Fibroblast of skin of abdomen (primary cell): ENCODE data around the gene ATF6.
A peak's percentile ranks its signal among the peaks of the same experiment; 100 is the strongest.
"Not testable (repeated sequence)": the region's sequence is repeated elsewhere in the genome, so short reads cannot be mapped to it uniquely, and the experiment has no call there.

Experiments used
- DNase-seq: peaks from one replicate; pipeline ENCODE4 v3.0.0-alpha.2; 2013

The ATF6 gene

GRCh38 chr1:161735837-161736236 lies 30.3 kb upstream of the ATF6 start:
- no peak for DNase-seq

GRCh38 chr1:161736335-161736969 lies 29.7 kb upstream of the ATF6 start:
- DNase-seq: peak; percentile 64

GRCh38 chr1:161737625-161738024 lies 28.5 kb upstream of the ATF6 start:
- DNase-seq: no peak

- peak; percentile 80 for DNase-seq
Measured at GRCh38 chr1:161738627-161739287, 27.4 kb upstream of the ATF6 start.

- DNase-seq: no peak
Measured at GRCh38 chr1:161739865-161740566, 26.1 kb upstream of the ATF6 start.

- DNase-seq: no peak
Measured at GRCh38 chr1:161740921-161741320, 25.2 kb upstream of the ATF6 start.

GRCh38 chr1:161743231-161743630 lies 22.9 kb upstream of the ATF6 start:
- DNase-seq: no peak

GRCh38 chr1:161747801-161748200 lies 18.3 kb upstream of the ATF6 start:
- DNase-seq: no peak

GRCh38 chr1:161749509-161750407 lies 16.4 kb upstream of the ATF6 start, which contains the start of gene DUSP12:
DUSP12 (plus strand) TSS chr1:161749786; CDS start chr1:161749802, 16 bp downstream.
- peak; percentile 96 for DNase-seq

- no peak for DNase-seq
Measured at GRCh38 chr1:161763522-161764098, 2.5 kb upstream of the ATF6 start.

- DNase-seq: no peak
Measured at GRCh38 chr1:161768461-161768860, 2.3 kb downstream of the ATF6 start.

- no peak for DNase-seq
Measured at GRCh38 chr1:161768986-161769672, 3.0 kb downstream of the ATF6 start.

GRCh38 chr1:161769673-161770045 lies 3.5 kb downstream of the ATF6 start:
- not testable (repeated sequence) for DNase-seq

GRCh38 chr1:161770250-161770649 lies 4.1 kb downstream of the ATF6 start:
- no peak for DNase-seq

- DNase-seq: no peak
Measured at GRCh38 chr1:161771161-161771560, 5.0 kb downstream of the ATF6 start.

- DNase-seq: no peak
Measured at GRCh38 chr1:161771973-161772372, 5.9 kb downstream of the ATF6 start.

- DNase-seq: no peak
Measured at GRCh38 chr1:161772397-161772796, 6.3 kb downstream of the ATF6 start.

- DNase-seq: no peak
Measured at GRCh38 chr1:161773791-161774190, 7.7 kb downstream of the ATF6 start.

- DNase-seq: no peak
Measured at GRCh38 chr1:161777261-161777660, 11.1 kb downstream of the ATF6 start.

GRCh38 chr1:161778522-161778921 lies 12.4 kb downstream of the ATF6 start:
- DNase-seq: no peak

- DNase-seq: no peak
Measured at GRCh38 chr1:161779393-161779792, 13.3 kb downstream of the ATF6 start.

- DNase-seq: peak; percentile 20
Measured at GRCh38 chr1:161781995-161782394, 15.9 kb downstream of the ATF6 start.
